Peyer's patch (tissue), 4 donors: ENCODE measurements around the gene CACTIN.

ENCODE experiments used
- CTCF ChIP-seq, 6 experiments: fragments of 450-650 bp in 4 of 6; fragments of 200-600 bp in 2 of 6; sonication (generic) in 1 of 6; IDR thresholded peaks; one replicate each; pipeline ENCODE4 v1.5.1; 2017 to 2019; ENCODE audit warnings: antibody characterized with exemption in 6 of 6, mild to moderate bottlenecking in 3 of 6, moderate library complexity in 1 of 6
- POLR2A ChIP-seq, 2 donors: fragments of 450-650 bp; IDR thresholded peaks; one replicate each; pipeline ENCODE4 v1.5.1; 2017; ENCODE audit warnings: antibody characterized with exemption in 2 of 2, mild to moderate bottlenecking in 2 of 2, moderate library complexity in 2 of 2

- TF ChIP-seq CTCF (IDR thresholded peaks at IDR 0.05), result no peak
- no peak for TF ChIP-seq POLR2A (IDR thresholded peaks at IDR 0.05)
Observed at GRCh38 chr19:3669082-3669946, 42.7 kb upstream of the CACTIN start.
